ENCODE measurements around the gene BMP7. TPM values are rescaled to one million over a fixed set of nuclear protein-coding genes. Genes with fewer than 3 reads are reported as not detected.

The BMP7 gene
- total RNA-seq, 1 experiment from 2014 or later, result not detected

GRCh38 chr20:57211908-57212533 lies 54.4 kb downstream of the BMP7 start:
- no peak overlapping the region for H3K27ac Mint-ChIP-seq (ENCODE audit: low read depth, unreplicated experiment)
- ChIA-PET CTCF (interaction anchor here (1.1 to 2.1 kb wide), 3 partner anchors 8 to 121 kb away, joined by 3 to 12 read pairs (median 3); no protein-coding TSS in a partner anchor), POLR2A (interaction anchor here (0.8 to 1.7 kb wide), 5 partner anchors 8 to 118 kb away, joined by 3 to 6 read pairs (median 4); no protein-coding TSS in a partner anchor)
- H3K4me3 Mint-ChIP-seq (ENCODE audit: unreplicated experiment), result no peak overlapping the region
- no TSS peak for BruUV-seq (replicated peaks)
- peaks cover 3% of the 10 kb centered on the region for H3K9me3 Mint-ChIP-seq (ENCODE audit: unreplicated experiment)
- peaks cover 15% of the 10 kb centered on the region for H3K27me3 Mint-ChIP-seq (ENCODE audit: insufficient read depth, unreplicated experiment)
- peaks cover 13% of the 10 kb centered on the region for H3K4me1 Mint-ChIP-seq (ENCODE audit: insufficient read depth, unreplicated experiment)
- intact Hi-C loops (cut with micrococcal nuclease), result no loop called here
- TF ChIP-seq CTCF (IDR thresholded peaks at IDR 0.05; ENCODE audit: unreplicated experiment), result no peak
- DNase-seq (ENCODE audit: unreplicated experiment), result no peak
- H3K36me3 Mint-ChIP-seq (ENCODE audit: insufficient read depth, unreplicated experiment), result no peaks in the 10 kb centered on the region

- no peak for TF ChIP-seq CTCF (IDR thresholded peaks at IDR 0.05; ENCODE audit: unreplicated experiment)
- H3K36me3 Mint-ChIP-seq (ENCODE audit: insufficient read depth, unreplicated experiment), result no peaks in the 10 kb centered on the region
- peaks cover 13% of the 10 kb centered on the region for H3K4me1 Mint-ChIP-seq (ENCODE audit: insufficient read depth, unreplicated experiment)
- POLR2A ChIA-PET, result interaction anchor here (0.8 kb wide), 1 partner anchor 8 kb away, joined by 3 read pairs; no protein-coding TSS in a partner anchor
- CTCF ChIA-PET, result interaction anchor here (1.1 to 1.3 kb wide), 2 partner anchors 9 to 121 kb away, joined by 3 read pairs; no protein-coding TSS in a partner anchor
- no peak for DNase-seq (ENCODE audit: unreplicated experiment)
- H3K27me3 Mint-ChIP-seq (ENCODE audit: insufficient read depth, unreplicated experiment), result peaks cover 15% of the 10 kb centered on the region
- no peak overlapping the region for H3K27ac Mint-ChIP-seq (ENCODE audit: low read depth, unreplicated experiment)
- H3K9me3 Mint-ChIP-seq (ENCODE audit: unreplicated experiment), result peaks cover 7% of the 10 kb centered on the region
- no TSS peak for BruUV-seq (replicated peaks)
- H3K4me3 Mint-ChIP-seq (ENCODE audit: unreplicated experiment), result no peak overlapping the region
- intact Hi-C loops (cut with micrococcal nuclease), result no loop called here
Measured at GRCh38 chr20:57211406-57211805, 55.0 kb downstream of the BMP7 start.

- ChIA-PET POLR2A (no interaction called here), CTCF (interaction anchor here (1.1 kb wide), 1 partner anchor 120 kb away, joined by 3 read pairs; no protein-coding TSS in a partner anchor)
- no peak overlapping the region for H3K4me3 Mint-ChIP-seq (ENCODE audit: unreplicated experiment)
- no TSS peak for BruUV-seq (replicated peaks)
- intact Hi-C loops (cut with micrococcal nuclease), result no loop called here
- peaks cover 7% of the 10 kb centered on the region for H3K9me3 Mint-ChIP-seq (ENCODE audit: unreplicated experiment)
- H3K4me1 Mint-ChIP-seq (ENCODE audit: insufficient read depth, unreplicated experiment), result peaks cover 16% of the 10 kb centered on the region
- no peak for DNase-seq (ENCODE audit: unreplicated experiment)
- TF ChIP-seq CTCF (IDR thresholded peaks at IDR 0.05; ENCODE audit: unreplicated experiment), result no peak
- peaks cover 15% of the 10 kb centered on the region for H3K27me3 Mint-ChIP-seq (ENCODE audit: insufficient read depth, unreplicated experiment)
- no peak overlapping the region for H3K27ac Mint-ChIP-seq (ENCODE audit: low read depth, unreplicated experiment)
- no peaks in the 10 kb centered on the region for H3K36me3 Mint-ChIP-seq (ENCODE audit: insufficient read depth, unreplicated experiment)
Measured at GRCh38 chr20:57210911-57211280, 55.5 kb downstream of the BMP7 start.

GRCh38 chr20:57210054-57210910 lies 56.2 kb downstream of the BMP7 start:
- H3K27me3 Mint-ChIP-seq (ENCODE audit: insufficient read depth, unreplicated experiment), result peaks cover 13% of the 10 kb centered on the region
- no peak overlapping the region for H3K27ac Mint-ChIP-seq (ENCODE audit: low read depth, unreplicated experiment)
- peaks cover 22% of the 10 kb centered on the region for H3K4me1 Mint-ChIP-seq (ENCODE audit: insufficient read depth, unreplicated experiment)
- ChIA-PET CTCF (interaction anchor here (0.7 to 0.9 kb wide), 2 partner anchors 120 to 122 kb away, joined by 3 to 5 read pairs; no protein-coding TSS in a partner anchor), POLR2A (interaction anchor here (1.0 kb wide), 1 partner anchor 119 kb away, joined by 7 read pairs; the partner anchor contains the start of gene SPO11)
- H3K36me3 Mint-ChIP-seq (ENCODE audit: insufficient read depth, unreplicated experiment), result no peaks in the 10 kb centered on the region
- no peak for DNase-seq (ENCODE audit: unreplicated experiment)
- H3K4me3 Mint-ChIP-seq (ENCODE audit: unreplicated experiment), result no peak overlapping the region
- no TSS peak for BruUV-seq (replicated peaks)
- intact Hi-C loops (cut with micrococcal nuclease), result no loop called here
- TF ChIP-seq CTCF (IDR thresholded peaks at IDR 0.05; ENCODE audit: unreplicated experiment), result no peak
- H3K9me3 Mint-ChIP-seq (ENCODE audit: unreplicated experiment), result peaks cover 7% of the 10 kb centered on the region
